ENCODE results near the gene CCDC186. TPM values are rescaled to one million over a fixed set of nuclear protein-coding genes. Genes with fewer than 3 reads are reported as not detected.

CCDC186 gene
- total and polyA plus RNA-seq, 2 of the 8 experiments (the other 6 are each of a cell fraction or from before 2014, with no cell fraction given), result 3.0 to 30.3 TPM

DNA sequence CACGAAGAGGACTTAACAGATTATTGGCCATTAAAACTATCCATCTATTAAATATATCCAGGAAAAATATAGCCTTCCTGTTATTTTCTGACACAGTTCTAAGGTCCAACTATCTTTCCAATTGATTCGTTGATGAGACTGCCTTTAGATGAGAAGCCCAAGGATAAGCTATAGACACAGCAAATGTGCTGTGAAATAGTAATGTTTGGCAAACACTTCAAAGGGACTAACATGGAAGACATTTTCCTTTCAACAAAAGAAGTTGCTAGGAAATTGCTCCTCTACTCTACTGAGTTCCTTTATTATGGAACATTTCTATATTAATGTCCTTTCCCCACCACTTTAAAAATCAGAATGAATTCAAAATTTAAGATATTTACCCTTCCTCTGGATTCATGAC is 38.5 kb downstream of the CCDC186 start (continued):
- TF ChIP-seq, protein P1, sequence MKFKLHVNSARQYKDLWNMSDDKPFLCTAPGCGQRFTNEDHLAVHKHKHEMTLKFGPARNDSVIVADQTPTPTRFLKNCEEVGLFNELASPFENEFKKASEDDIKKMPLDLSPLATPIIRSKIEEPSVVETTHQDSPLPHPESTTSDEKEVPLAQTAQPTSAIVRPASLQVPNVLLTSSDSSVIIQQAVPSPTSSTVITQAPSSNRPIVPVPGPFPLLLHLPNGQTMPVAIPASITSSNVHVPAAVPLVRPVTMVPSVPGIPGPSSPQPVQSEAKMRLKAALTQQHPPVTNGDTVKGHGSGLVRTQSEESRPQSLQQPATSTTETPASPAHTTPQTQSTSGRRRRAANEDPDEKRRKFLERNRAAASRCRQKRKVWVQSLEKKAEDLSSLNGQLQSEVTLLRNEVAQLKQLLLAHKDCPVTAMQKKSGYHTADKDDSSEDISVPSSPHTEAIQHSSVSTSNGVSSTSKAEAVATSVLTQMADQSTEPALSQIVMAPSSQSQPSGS (IDR thresholded peaks at IDR 0.05; ENCODE audit: low read length), result no peak
- TF ChIP-seq RFX5 (IDR thresholded peaks at IDR 0.05; ENCODE audit: borderline replicate concordance, low read depth, low read length) (no peak), NRF1 (IDR thresholded peaks at IDR 0.05; ENCODE audit: low read depth, low read length) (no peak), BCL11A (IDR thresholded peaks at IDR 0.05; ENCODE audit: low read depth in 2 of 2, low read length in 2 of 2) (no peak), EZH2 (IDR thresholded peaks at IDR 0.05; ENCODE audit: low read depth, low read length, severe bottlenecking) (no peak), GABPA (IDR thresholded peaks at IDR 0.05; ENCODE audit: borderline replicate concordance, insufficient read depth, low read length) (no peak)
